ENCODE measurements around the gene RNU6-7. TPM values are rescaled to one million over a fixed set of nuclear protein-coding genes. Genes with fewer than 3 reads are reported as not detected.

The RNU6-7 gene
- polyA plus RNA-seq, 5 donors = not detected

Other genes with a start within 250 kb of the RNU6-7 start
- 100 to 1,000 TPM in 2 of 5 donors, 10 to 100 TPM in 3; 51.0 to 111 (median 83.5) TPM for gene ARHGAP5, start 124.7 kb upstream of the RNU6-7 start, polyA plus RNA-seq (ENCODE audit: insufficient read depth in 1 of 5, insufficient read length in 5 of 5, low replicate concordance in 1 of 5)
- gene RNU6-8, start 1.2 kb downstream of the RNU6-7 start, polyA plus RNA-seq (ENCODE audit: insufficient read depth in 1 of 5, insufficient read length in 5 of 5, low replicate concordance in 1 of 5) = not detected
- 1 to 10 TPM; 3.3 to 6.4 (median 6.1) TPM for gene AKAP6, start 127.3 kb downstream of the RNU6-7 start, polyA plus RNA-seq (ENCODE audit: insufficient read depth in 1 of 5, insufficient read length in 5 of 5, low replicate concordance in 1 of 5)